Measurements from ENCODE around the gene RIOK1.

- TF ChIP-seq CTCF (IDR thresholded peaks at IDR 0.05; ENCODE audit: poor library complexity) (no peak), EZH2 (IDR thresholded peaks at IDR 0.05; ENCODE audit: borderline replicate concordance) (no peak), EZH2phosphoT487 (IDR thresholded peaks at IDR 0.05; ENCODE audit: low read depth, severe bottlenecking, unreplicated experiment) (no peak)
Measured at GRCh38 chr6:7378740-7379139, 10.9 kb upstream of the RIOK1 start.

All from hepatocyte (in vitro differentiated cells).